HepG2 (cell line): ENCODE data around the gene COQ8A. TPM values are rescaled to one million over a fixed set of nuclear protein-coding genes. Genes with fewer than 3 reads are reported as not detected.

Experiments used
- AKAP8 ChIP-seq: sonication (generic); formaldehyde crosslinking; IDR thresholded peaks from 2 replicates; pipeline ENCODE4 v1.5.1; 2020; ENCODE audit warnings: mild to moderate bottlenecking, missing genetic modification reagents
- ATRX ChIP-seq: sonication (generic); formaldehyde crosslinking; IDR thresholded peaks from 2 replicates; pipeline ENCODE4 v1.4.0; 2020; ENCODE audit warnings: missing genetic modification reagents, borderline replicate concordance
- BRCA1 ChIP-seq: sonication (generic); formaldehyde crosslinking; IDR thresholded peaks from 2 replicates; pipeline ENCODE4 v1.4.0; 2020; ENCODE audit warnings: missing genetic modification reagents
- EED ChIP-seq: sonication (generic); formaldehyde crosslinking; IDR thresholded peaks from 2 replicates; pipeline ENCODE4 v1.5.0; 2020; ENCODE audit warnings: mild to moderate bottlenecking, missing genetic modification reagents
- EHMT2 ChIP-seq: fragments of 200-600 bp; sonication (generic); IDR thresholded peaks from 2 replicates; pipeline ENCODE4 v1.7.0; 2017; ENCODE audit warnings: antibody characterized with exemption, low read depth, low read length, borderline replicate concordance
- FOXA3 ChIP-seq: IDR thresholded peaks from 2 replicates; pipeline ENCODE4 v1.6.1; 2016; ENCODE audit warnings: missing genetic modification reagents, missing compliant biosample characterization
- FOXP1 ChIP-seq, 2 experiments: fragments of 450-650 bp in 1 of 2; IDR thresholded peaks; 2 replicates each; pipeline ENCODE4 v1.6.1; 2017 to 2018; ENCODE audit warnings: antibody characterized with exemption in 1 of 2
- GTF2F1 ChIP-seq: fragments of 150-350 bp; IDR thresholded peaks from 2 replicates; pipeline ENCODE4 v1.6.1; 2014; ENCODE audit warnings: low read length
- HOXA5 ChIP-seq: sonication (generic); formaldehyde crosslinking; IDR thresholded peaks from 2 replicates; pipeline ENCODE4 v1.4.0; 2020; ENCODE audit warnings: missing genetic modification reagents
- NFE2L2 ChIP-seq: fragments of 150-350 bp; IDR thresholded peaks from 2 replicates; pipeline ENCODE4 v1.6.1; 2014; ENCODE audit warnings: low read length
- PAX8 ChIP-seq: sonication (generic); formaldehyde crosslinking; IDR thresholded peaks from 2 replicates; pipeline ENCODE4 v1.8.0; 2022; ENCODE audit warnings: mild to moderate bottlenecking, missing genetic modification reagents, borderline replicate concordance
- REL ChIP-seq: sonication (generic); formaldehyde crosslinking; conservative IDR thresholded peaks from 2 replicates; pipeline ENCODE4 v1.8.0; 2022; ENCODE audit warnings: mild to moderate bottlenecking, missing genetic modification reagents, moderate library complexity
- RFXANK ChIP-seq: IDR thresholded peaks from 2 replicates; pipeline ENCODE4 v1.6.1; 2016
- SMAD1 ChIP-seq: sonication (generic); formaldehyde crosslinking; IDR thresholded peaks from 2 replicates; pipeline ENCODE4 v1.4.0; 2020; ENCODE audit warnings: missing genetic modification reagents, low read depth, mild to moderate bottlenecking, borderline replicate concordance
- SP5 ChIP-seq: IDR thresholded peaks from 2 replicates; pipeline ENCODE4 v1.6.1; 2016; ENCODE audit warnings: low read depth, borderline replicate concordance
- TBX2 ChIP-seq: sonication (generic); formaldehyde crosslinking; IDR thresholded peaks from 2 replicates; pipeline ENCODE4 v1.5.0; 2020; ENCODE audit warnings: missing genetic modification reagents, mild to moderate bottlenecking, borderline replicate concordance
- TFDP1 ChIP-seq: IDR thresholded peaks from 2 replicates; pipeline ENCODE4 v1.6.1; 2016; ENCODE audit warnings: missing compliant biosample characterization, missing genetic modification reagents, borderline replicate concordance
- TFDP2 ChIP-seq: sonication (generic); formaldehyde crosslinking; IDR thresholded peaks from 2 replicates; pipeline ENCODE4 v1.4.0; 2020; ENCODE audit warnings: missing genetic modification reagents
- U2AF2 ChIP-seq: fragments of 200-400 bp; formaldehyde crosslinking; IDR thresholded peaks from 2 replicates; pipeline ENCODE4 v1.6.1; 2017; ENCODE audit warnings: low read depth, mild to moderate bottlenecking, low read length
- ZBTB44 ChIP-seq: sonication (generic); formaldehyde crosslinking; IDR thresholded peaks from 2 replicates; pipeline ENCODE4 v1.4.0; 2020; ENCODE audit warnings: missing genetic modification reagents
- ZFP36L2 ChIP-seq: sonication (generic); formaldehyde crosslinking; IDR thresholded peaks from 2 replicates; pipeline ENCODE4 v1.4.0; 2020; ENCODE audit warnings: missing genetic modification reagents
- ZNF124 ChIP-seq: sonication (generic); formaldehyde crosslinking; IDR thresholded peaks from 2 replicates; pipeline ENCODE4 v1.4.0; 2020; ENCODE audit warnings: missing genetic modification reagents
- ZNF431 ChIP-seq: sonication (generic); formaldehyde crosslinking; IDR thresholded peaks from 2 replicates; pipeline ENCODE4 v1.9.0; 2022; ENCODE audit warnings: missing genetic modification reagents, low read depth, mild to moderate bottlenecking, borderline replicate concordance
- ZNF558 ChIP-seq: sonication (generic); formaldehyde crosslinking; IDR thresholded peaks from 2 replicates; pipeline ENCODE4 v1.9.0; 2022; ENCODE audit warnings: mild to moderate bottlenecking, missing genetic modification reagents, borderline replicate concordance
- ZNF574 ChIP-seq: sonication (generic); formaldehyde crosslinking; IDR thresholded peaks from 2 replicates; pipeline ENCODE4 v1.4.0; 2020; ENCODE audit warnings: missing genetic modification reagents
- polyA plus RNA-seq, 8 experiments: library from polyadenylated mRNA; depleted of rRNA in 3 of 8; stranded (reverse) in 7 of 8; unstranded in 1 of 8; fragments of >200 nt; fragmentation: Illumina TruSeq in 4 of 8; extraction: Trizol in 4 of 8; gene quantifications; 2 replicates each; pipeline versions ENCODE4 v1.2.1 to v1.2.3, GENCODE V29; 2011 to 2016; ENCODE audit warnings: low read depth in 4 of 8, missing spikeins in 1 of 8, mixed read lengths in 1 of 8; ENCODE audit not compliant: insufficient read depth in 1 of 8
- total RNA-seq, 5 experiments: library from RNA; depleted of rRNA; stranded (reverse); fragments of >200 nt; fragmentation: Illumina TruSeq; extraction: Trizol; gene quantifications; 2 replicates each; pipeline ENCODE4 v1.2.3, GENCODE V29; 2016; ENCODE audit warnings: low read depth in 1 of 5

The COQ8A gene
- total and polyA plus RNA-seq, 2 of the 13 experiments (the other 11 are each of a cell fraction or from before 2014, with no cell fraction given), result 60.4 to 88.7 TPM

- TF ChIP-seq SP5 (CRISPR knock-in tag) (0 out of 2 replicates have a peak, but pooled peaks have one; percentile 53), GTF2F1 (no peak), HOXA5 (CRISPR knock-in tag) (no peak; the same call in 1 of the 2 replicates), PAX8 (no peak), ZNF558 (CRISPR knock-in tag) (no peak), FOXA3 (CRISPR knock-in tag) (peak; percentile 94), BRCA1 (no peak), AKAP8 (peak; percentile 62; the same call in 1 of the 2 replicates), NFE2L2 (no peak; the same call in 1 of the 2 replicates), U2AF2 (no peak), RFXANK (no peak), EED (CRISPR knock-in tag) (no peak), ZNF574 (CRISPR knock-in tag) (peak; percentile 54; the same call in 1 of the 2 replicates), REL (no peak), FOXP1 (IDR thresholded peaks at IDR 0.05) (peak; percentile 83), FOXP1 (CRISPR knock-in tag; IDR thresholded peaks at IDR 0.05) (peak; percentile 97), ZNF124 (CRISPR knock-in tag) (no peak), ZNF431 (no peak), ZBTB44 (CRISPR knock-in tag) (0 out of 2 replicates have a peak, but pooled peaks have one; percentile 52), ATRX (CRISPR knock-in tag) (no peak), TBX2 (CRISPR knock-in tag) (peak; percentile 89), TFDP2 (CRISPR knock-in tag) (peak; percentile 63; the same call in 1 of the 2 replicates), EHMT2 (no peak; the same call in 1 of the 2 replicates), TFDP1 (CRISPR knock-in tag) (peak; percentile 71; the same call in 1 of the 2 replicates), SMAD1 (CRISPR knock-in tag) (no peak), ZFP36L2 (CRISPR knock-in tag) (no peak)
These were observed 5.2 kb downstream of the COQ8A start (continued) for GRCh38 chr1:226945106-226945857.
